ENCODE results near the gene ZP4.

Gene ZP4

GRCh38 chr1:237894131-237894530 is 3.4 kb upstream of the ZP4 start:
- H3K9me3 Mint-ChIP-seq = no peaks in the 10 kb centered on the region
- H3K4me1 Mint-ChIP-seq (ENCODE audit: low read depth) = no peaks in the 10 kb centered on the region
- DNase-seq (ENCODE audit: low spot score) = no peak
- H3K27ac Mint-ChIP-seq = no peak overlapping the region
- no peak overlapping the region for H3K4me3 Mint-ChIP-seq
- H3K27me3 Mint-ChIP-seq (ENCODE audit: low read depth) = no peaks in the 10 kb centered on the region
- no peaks in the 10 kb centered on the region for H3K36me3 Mint-ChIP-seq (ENCODE audit: low read depth)

- Mint-ChIP-seq H3K4me3 (no peak overlapping the region), H3K4me1 (ENCODE audit: low read depth) (no peaks in the 10 kb centered on the region), H3K36me3 (ENCODE audit: low read depth) (no peaks in the 10 kb centered on the region)
Measured at GRCh38 chr1:237891979-237892378, 1.3 kb upstream of the ZP4 start.

GRCh38 chr1:237891266-237891665 is 544 bp upstream of the ZP4 start:
- Mint-ChIP-seq H3K4me1 (ENCODE audit: low read depth) (no peaks in the 10 kb centered on the region), H3K27me3 (ENCODE audit: low read depth) (no peaks in the 10 kb centered on the region), H3K27ac (no peak overlapping the region), H3K9me3 (no peaks in the 10 kb centered on the region), H3K36me3 (ENCODE audit: low read depth) (no peaks in the 10 kb centered on the region), H3K4me3 (no peak overlapping the region)
- no peak for DNase-seq (ENCODE audit: low spot score)

More at GRCh38 chr1:237891979-237892378, 1.3 kb upstream of the ZP4 start:
- Mint-ChIP-seq H3K27ac (no peak overlapping the region), H3K27me3 (ENCODE audit: low read depth) (no peaks in the 10 kb centered on the region), H3K9me3 (no peaks in the 10 kb centered on the region)
- no peak for DNase-seq (ENCODE audit: low spot score)

GRCh38 chr1:237890416-237890815 is 306 bp downstream of the ZP4 start:
- H3K36me3 Mint-ChIP-seq (ENCODE audit: low read depth) = no peaks in the 10 kb centered on the region
- H3K9me3 Mint-ChIP-seq = no peaks in the 10 kb centered on the region
- H3K4me1 Mint-ChIP-seq (ENCODE audit: low read depth) = no peaks in the 10 kb centered on the region
- no peak overlapping the region for H3K4me3 Mint-ChIP-seq
- H3K27me3 Mint-ChIP-seq (ENCODE audit: low read depth) = no peaks in the 10 kb centered on the region
- DNase-seq (ENCODE audit: low spot score) = no peak
- no peak overlapping the region for H3K27ac Mint-ChIP-seq

- Mint-ChIP-seq H3K4me3 (no peak overlapping the region), H3K9me3 (peaks cover 3% of the 10 kb centered on the region), H3K36me3 (ENCODE audit: low read depth) (no peaks in the 10 kb centered on the region)
Measured at GRCh38 chr1:237888143-237888542, 2.6 kb downstream of the ZP4 start.

GRCh38 chr1:237887542-237887941 is 3.2 kb downstream of the ZP4 start:
- H3K36me3 Mint-ChIP-seq (ENCODE audit: low read depth) = no peaks in the 10 kb centered on the region
- no peak for DNase-seq (ENCODE audit: low spot score)
- H3K4me3 Mint-ChIP-seq = no peak overlapping the region
- H3K4me1 Mint-ChIP-seq (ENCODE audit: low read depth) = no peaks in the 10 kb centered on the region
- H3K9me3 Mint-ChIP-seq = peaks cover 3% of the 10 kb centered on the region
- no peaks in the 10 kb centered on the region for H3K27me3 Mint-ChIP-seq (ENCODE audit: low read depth)
- no peak overlapping the region for H3K27ac Mint-ChIP-seq

More at GRCh38 chr1:237888143-237888542, 2.6 kb downstream of the ZP4 start:
- H3K27ac Mint-ChIP-seq = no peak overlapping the region
- H3K27me3 Mint-ChIP-seq (ENCODE audit: low read depth) = no peaks in the 10 kb centered on the region
- DNase-seq (ENCODE audit: low spot score) = no peak
- H3K4me1 Mint-ChIP-seq (ENCODE audit: low read depth) = no peaks in the 10 kb centered on the region

GRCh38 chr1:237884237-237884636 is 6.5 kb downstream of the ZP4 start:
- peaks cover 3% of the 10 kb centered on the region for H3K9me3 Mint-ChIP-seq

GRCh38 chr1:237879195-237879594 is 11.5 kb downstream of the ZP4 start:
- DNase-seq (ENCODE audit: low spot score) = no peak
- no peaks in the 10 kb centered on the region for H3K4me1 Mint-ChIP-seq (ENCODE audit: low read depth)
- no peaks in the 10 kb centered on the region for H3K36me3 Mint-ChIP-seq (ENCODE audit: low read depth)
- H3K27ac Mint-ChIP-seq = no peak overlapping the region
- H3K27me3 Mint-ChIP-seq (ENCODE audit: low read depth) = no peaks in the 10 kb centered on the region
- peaks cover 3% of the 10 kb centered on the region for H3K9me3 Mint-ChIP-seq
- no peak overlapping the region for H3K4me3 Mint-ChIP-seq

More at GRCh38 chr1:237884237-237884636, 6.5 kb downstream of the ZP4 start:
- Mint-ChIP-seq H3K4me3 (no peak overlapping the region), H3K27ac (no peak overlapping the region), H3K36me3 (ENCODE audit: low read depth) (no peaks in the 10 kb centered on the region), H3K4me1 (ENCODE audit: low read depth) (no peaks in the 10 kb centered on the region), H3K27me3 (ENCODE audit: low read depth) (no peaks in the 10 kb centered on the region)
- DNase-seq (ENCODE audit: low spot score) = no peak

- H3K9me3 Mint-ChIP-seq = no peaks in the 10 kb centered on the region
- no peak overlapping the region for H3K4me3 Mint-ChIP-seq
- no peaks in the 10 kb centered on the region for H3K36me3 Mint-ChIP-seq (ENCODE audit: low read depth)
- no peak overlapping the region for H3K27ac Mint-ChIP-seq
- no peak for DNase-seq (ENCODE audit: low spot score)
- no peaks in the 10 kb centered on the region for H3K4me1 Mint-ChIP-seq (ENCODE audit: low read depth)
- no peaks in the 10 kb centered on the region for H3K27me3 Mint-ChIP-seq (ENCODE audit: low read depth)
Measured at GRCh38 chr1:237878406-237878805, 12.3 kb downstream of the ZP4 start.

- H3K27ac Mint-ChIP-seq = no peak overlapping the region
- DNase-seq (ENCODE audit: low spot score) = no peak
- H3K4me1 Mint-ChIP-seq (ENCODE audit: low read depth) = no peaks in the 10 kb centered on the region
- H3K36me3 Mint-ChIP-seq (ENCODE audit: low read depth) = no peaks in the 10 kb centered on the region
- H3K9me3 Mint-ChIP-seq = no peaks in the 10 kb centered on the region
- no peak overlapping the region for H3K4me3 Mint-ChIP-seq
- no peaks in the 10 kb centered on the region for H3K27me3 Mint-ChIP-seq (ENCODE audit: low read depth)
Measured at GRCh38 chr1:237877631-237878030, 13.1 kb downstream of the ZP4 start.

GRCh38 chr1:237875291-237875690 is 15.4 kb downstream of the ZP4 start:
- no peak overlapping the region for H3K27ac Mint-ChIP-seq
- no peaks in the 10 kb centered on the region for H3K27me3 Mint-ChIP-seq (ENCODE audit: low read depth)
- no peak overlapping the region for H3K4me3 Mint-ChIP-seq
- H3K9me3 Mint-ChIP-seq = no peaks in the 10 kb centered on the region
- no peaks in the 10 kb centered on the region for H3K4me1 Mint-ChIP-seq (ENCODE audit: low read depth)
- H3K36me3 Mint-ChIP-seq (ENCODE audit: low read depth) = no peaks in the 10 kb centered on the region
- DNase-seq (ENCODE audit: low spot score) = no peak

GRCh38 chr1:237873487-237874211 is 17.1 kb downstream of the ZP4 start:
- no peak for DNase-seq (ENCODE audit: low spot score)
- no peaks in the 10 kb centered on the region for H3K9me3 Mint-ChIP-seq
- H3K36me3 Mint-ChIP-seq (ENCODE audit: low read depth) = no peaks in the 10 kb centered on the region
- no peaks in the 10 kb centered on the region for H3K27me3 Mint-ChIP-seq (ENCODE audit: low read depth)
- H3K4me3 Mint-ChIP-seq = no peak overlapping the region
- no peak overlapping the region for H3K27ac Mint-ChIP-seq
- H3K4me1 Mint-ChIP-seq (ENCODE audit: low read depth) = no peaks in the 10 kb centered on the region

- Mint-ChIP-seq H3K36me3 (ENCODE audit: low read depth) (no peaks in the 10 kb centered on the region), H3K27me3 (ENCODE audit: low read depth) (no peaks in the 10 kb centered on the region), H3K27ac (no peak overlapping the region), H3K4me3 (no peak overlapping the region), H3K4me1 (ENCODE audit: low read depth) (no peaks in the 10 kb centered on the region), H3K9me3 (no peaks in the 10 kb centered on the region)
- no peak for DNase-seq (ENCODE audit: low spot score)
Measured at GRCh38 chr1:237868817-237869600, 21.7 kb downstream of the ZP4 start.

- no peak overlapping the region for H3K27ac Mint-ChIP-seq
- no peaks in the 10 kb centered on the region for H3K4me1 Mint-ChIP-seq (ENCODE audit: low read depth)
- H3K4me3 Mint-ChIP-seq = no peak overlapping the region
- no peak for DNase-seq (ENCODE audit: low spot score)
- no peaks in the 10 kb centered on the region for H3K27me3 Mint-ChIP-seq (ENCODE audit: low read depth)
- no peaks in the 10 kb centered on the region for H3K36me3 Mint-ChIP-seq (ENCODE audit: low read depth)
- no peaks in the 10 kb centered on the region for H3K9me3 Mint-ChIP-seq
Measured at GRCh38 chr1:237867380-237867888, 23.3 kb downstream of the ZP4 start.

Measured in T-helper 2 cell treated with Interferon-gamma antibody and Interleukin-4, amounts not matched to agents 5 μg/mL and 100 μg/mL, for 36 hours (primary cell).